ENCODE results near the gene OR6Q1.

Gene OR6Q1

GRCh38 chr11:58058276-58059006 lies 27.7 kb downstream of the OR6Q1 start:
- DNase-seq, result no peak

DNA sequence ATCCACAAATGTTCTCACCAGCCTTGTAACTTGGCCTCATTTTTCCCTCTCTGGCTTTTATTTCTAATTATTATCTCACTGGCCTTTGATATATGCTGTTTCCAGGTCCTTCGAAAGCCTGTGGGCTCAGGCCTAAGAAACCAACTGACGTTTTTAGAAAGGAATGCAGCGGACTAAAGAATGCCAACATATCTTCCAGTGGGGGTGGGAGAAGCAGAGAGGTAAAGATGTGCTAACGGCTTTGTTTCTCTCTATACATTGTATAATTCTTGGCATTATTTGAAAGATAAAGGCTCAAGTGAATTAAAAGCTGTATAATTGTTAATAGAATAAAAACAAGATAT lies 28.2 kb downstream of the OR6Q1 start:
- no peak for DNase-seq

DNA sequence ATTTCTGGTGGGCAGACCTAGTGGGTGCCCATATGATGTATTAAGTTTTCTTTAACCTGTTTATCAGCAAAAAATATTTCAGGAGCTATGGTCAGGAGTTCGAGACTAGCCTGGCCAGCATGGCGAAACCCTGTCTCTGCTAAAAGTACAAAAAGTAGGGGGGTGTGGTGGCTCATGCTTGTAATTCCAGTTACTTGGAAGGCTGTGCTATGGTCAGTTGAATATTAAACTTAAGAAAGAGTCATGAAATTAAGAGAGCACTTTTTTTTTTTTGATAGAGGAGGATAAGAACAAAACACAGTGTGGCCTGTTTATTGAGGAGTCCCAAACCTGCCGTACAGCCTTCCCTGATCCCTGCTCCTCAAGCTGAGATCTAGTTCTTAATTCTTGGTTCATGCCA lies 29.8 kb downstream of the OR6Q1 start:
- DNase-seq, result no peak

GRCh38 chr11:58060939-58061672 lies 30.4 kb downstream of the OR6Q1 start:
- no peak for DNase-seq

GRCh38 chr11:58061813-58062212 lies 31.1 kb downstream of the OR6Q1 start:
- no peak for DNase-seq

DNA sequence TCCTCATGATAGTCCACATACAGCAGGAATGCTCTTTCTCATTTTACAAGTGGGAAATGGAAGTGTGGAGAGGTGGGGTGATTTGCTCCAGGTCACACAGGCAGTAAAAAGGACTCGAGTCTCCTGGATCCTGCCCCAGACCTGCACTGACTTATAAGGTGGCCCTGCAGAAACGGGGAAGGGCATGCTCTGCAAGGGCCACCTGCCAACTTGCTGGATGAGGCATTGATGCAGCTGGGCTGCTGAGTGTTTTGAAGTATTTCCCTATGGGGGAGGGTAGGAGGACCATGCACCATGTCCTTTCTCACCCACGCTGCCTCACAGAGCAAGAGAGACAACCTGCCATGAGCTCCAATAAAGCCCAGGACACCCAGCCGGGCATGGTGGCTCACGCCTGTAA lies 36.9 kb downstream of the OR6Q1 start:
- no peak for DNase-seq

DNA sequence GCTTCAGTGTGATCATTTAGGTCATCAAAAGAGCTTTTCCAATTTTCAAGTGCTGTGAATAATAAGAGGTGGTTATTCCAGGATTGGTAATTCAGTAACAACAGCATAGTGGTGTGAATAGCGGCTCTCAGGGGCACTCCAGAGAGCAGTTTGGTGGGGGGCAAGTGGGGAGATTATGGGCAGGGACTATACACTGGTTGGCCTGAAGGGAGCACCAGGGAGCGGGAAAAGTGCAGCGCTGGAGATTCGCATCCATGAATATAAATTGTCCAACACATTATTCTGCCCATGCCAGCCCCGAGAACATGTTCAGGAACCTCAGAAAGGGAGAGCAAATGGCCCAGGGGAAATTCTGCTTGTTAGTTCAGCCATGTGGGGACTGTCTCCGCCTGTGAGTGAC lies 37.9 kb downstream of the OR6Q1 start:
- no peak for DNase-seq

- no peak for DNase-seq
Observed at GRCh38 chr11:58070585-58070984, 39.8 kb downstream of the OR6Q1 start.

- no peak for DNase-seq
Observed at GRCh38 chr11:58075781-58076180, 45.0 kb downstream of the OR6Q1 start.
